HCT116 (cell line): Measurements from ENCODE around the gene ATP13A3. TPM values are rescaled to one million over a fixed set of nuclear protein-coding genes. Genes with fewer than 3 reads are reported as not detected.

Experiments used
- ATAC-seq: fragments of 200-7000 bp; cut with Tn5 transposase; 2 replicates; pipeline ENCODE4 v1.9.1; 2020; ENCODE audit warnings: mild to moderate bottlenecking, moderate library complexity
- BruUV-seq: library from RNA; stranded (reverse); fragments of 400-500 nt; replicated peaks from 2 replicates; lab custom pipeline; 2021; lab: Mats Ljungman, UMichigan
- CTCF ChIA-PET: fragments of 300-600 bp; sonication (Branson Sonifier 250); formaldehyde crosslinking; loops from one replicate; lab custom pipeline; 2021; ENCODE audit warnings: antibody characterized with exemption; lab: Charles Lee
- POLR2A ChIA-PET: fragments of 300-600, 350-600 bp; sonication (Branson Sonifier 250); formaldehyde crosslinking; loops from one replicate; lab custom pipeline; 2021; ENCODE audit warnings: antibody characterized with exemption; lab: Charles Lee
- RAD21 ChIA-PET, 2 experiments: fragments of 300-600 bp; sonication (Branson Sonifier 250); formaldehyde crosslinking; loops; one replicate each; lab custom pipeline; 2023; ENCODE audit warnings: low total read pairs in 2 of 2; ENCODE audit not compliant: uncharacterized antibody in 2 of 2, unreplicated experiment in 2 of 2, low non-redundant PET in 1 of 2; lab: Charles Lee
- DNase-seq: peaks from one replicate; pipeline ENCODE4 v3.0.0-alpha.2; 2010; ENCODE audit warnings: low read depth, low spot score
- H2AFZ ChIP-seq: fragments of 200-600 bp; shearing (Covaris generic), sonication (generic); 2 replicates; pipeline ENCODE4 v1.6.1; 2017; ENCODE audit warnings: low read depth, mixed run types, mixed read lengths, antibody characterized with exemption, low read length; ENCODE audit not compliant: poor library complexity, severe bottlenecking
- H3K27ac ChIP-seq: 2 replicates; pipeline ENCODE4 v1.5.1; 2012; ENCODE audit warnings: low read depth, low read length
- H3K27me3 ChIP-seq: fragments of 200-600 bp; sonication (generic); 2 replicates; pipeline ENCODE4 v1.6.1; 2016; ENCODE audit warnings: mixed run types, low read length, mixed read lengths; ENCODE audit not compliant: insufficient read depth
- H3K36me3 ChIP-seq, 2 experiments: fragments of 200-500 bp in 1 of 2; fragments of 200-600 bp in 1 of 2; sonication (Bioruptor generic) in 1 of 2; sonication (generic) in 1 of 2; 2 replicates each; pipeline versions ENCODE4 v1.5.1 to v1.6.1; 2014 to 2016; ENCODE audit warnings: low read length in 2 of 2, inconsistent platforms in 1 of 2, mixed read lengths in 1 of 2, mixed run types in 1 of 2; ENCODE audit not compliant: insufficient read depth in 2 of 2, control insufficient read depth in 1 of 2
- H3K4me1 ChIP-seq, 2 experiments: fragments of 200-600 bp in 1 of 2; sonication (generic) in 1 of 2; 2 replicates each; pipeline versions ENCODE4 v1.5.1 to v1.6.1; 2012 to 2017; ENCODE audit warnings: low read length in 2 of 2, inconsistent platforms in 1 of 2, mild to moderate bottlenecking in 1 of 2, mixed read lengths in 1 of 2, mixed run types in 1 of 2, moderate library complexity in 1 of 2; ENCODE audit not compliant: insufficient read depth in 2 of 2, control insufficient read depth in 1 of 2
- H3K4me2 ChIP-seq: fragments of 200-600 bp; sonication (generic); 2 replicates; pipeline ENCODE4 v1.6.1; 2017; ENCODE audit warnings: mixed run types, low read length, mixed read lengths
- H3K4me3 ChIP-seq, 2 experiments: fragments of 200-600 bp in 1 of 2; sonication (generic) in 1 of 2; replicated peaks in 1 of 2; 2 replicates each; pipeline ENCODE4 v1.5.1; 2011 to 2016; ENCODE audit warnings: low read length in 2 of 2, control low read depth in 1 of 2, low read depth in 1 of 2, mild to moderate bottlenecking in 1 of 2, mixed read lengths in 1 of 2, mixed run types in 1 of 2
- H3K79me2 ChIP-seq: fragments of 200-600 bp; sonication (generic); 2 replicates; pipeline ENCODE4 v1.6.1; 2017; ENCODE audit warnings: mild to moderate bottlenecking, mixed run types, low read length, moderate library complexity, mixed read lengths; ENCODE audit not compliant: insufficient read depth
- H3K9ac ChIP-seq: fragments of 200-600 bp; sonication (generic); 2 replicates; pipeline ENCODE4 v1.6.1; 2016; ENCODE audit warnings: low read length, mixed read lengths
- H3K9me2 ChIP-seq: fragments of 200-600 bp; sonication (generic), shearing (Covaris generic); 2 replicates; pipeline ENCODE4 v1.6.1; 2017; ENCODE audit warnings: mixed run types, mild to moderate bottlenecking, moderate library complexity; ENCODE audit not compliant: insufficient read depth
- H3K9me3 ChIP-seq, 2 experiments: fragments of 200-500 bp in 1 of 2; fragments of 200-600 bp in 1 of 2; sonication (Bioruptor generic) in 1 of 2; sonication (generic) in 1 of 2; 2 replicates each; pipeline ENCODE4 v1.6.1; 2014 to 2017; ENCODE audit warnings: low read length in 2 of 2, mixed read lengths in 2 of 2, inconsistent platforms in 1 of 2, low read depth in 1 of 2, mild to moderate bottlenecking in 1 of 2, mixed run types in 1 of 2, moderate library complexity in 1 of 2; ENCODE audit not compliant: control insufficient read depth in 1 of 2, insufficient read depth in 1 of 2
- H4K20me1 ChIP-seq: fragments of 200-600 bp; sonication (generic), shearing (Covaris generic); 2 replicates; pipeline ENCODE4 v1.6.1; 2017; ENCODE audit warnings: mixed run types, mild to moderate bottlenecking, moderate library complexity; ENCODE audit not compliant: insufficient read depth
- CEBPB ChIP-seq: IDR thresholded peaks from 2 replicates; pipeline ENCODE4 v1.6.1; 2012; ENCODE audit warnings: low read depth
- ZFX ChIP-seq: fragments of 450-650 bp; IDR thresholded peaks from 2 replicates; pipeline ENCODE4 v1.6.1; 2017
- intact Hi-C: fragments of 100-400 bp; cut with micrococcal nuclease; formaldehyde crosslinking; loops from 2 replicates; pipeline ENCODE4 v1.10.0; 2022
- total RNA-seq: library from RNA; stranded (reverse); gene quantifications from one replicate; pipeline ENCODE4 v1.2.1, GENCODE V29; 2021; ENCODE audit not compliant: unreplicated experiment
- TF ChIP-seq, protein P1 (sequence below): IDR thresholded peaks from 2 replicates; pipeline ENCODE4 v1.6.1; 2012
- TF ChIP-seq, protein P2 (sequence below): IDR thresholded peaks from 2 replicates; pipeline ENCODE4 v1.6.1; 2012; ENCODE audit warnings: low read depth
- TF ChIP-seq, protein P3 (sequence below): IDR thresholded peaks from 2 replicates; pipeline ENCODE4 v1.6.1; 2011; ENCODE audit warnings: mild to moderate bottlenecking, low read length, moderate library complexity; ENCODE audit not compliant: insufficient replicate concordance; ENCODE audit errors: extremely low read depth
- TF ChIP-seq, protein P4 (sequence below): IDR thresholded peaks from 2 replicates; pipeline ENCODE4 v1.6.1; 2012

Gene ATP13A3
- total RNA-seq, 1 experiment from 2014 or later, result 139 TPM

DNA sequence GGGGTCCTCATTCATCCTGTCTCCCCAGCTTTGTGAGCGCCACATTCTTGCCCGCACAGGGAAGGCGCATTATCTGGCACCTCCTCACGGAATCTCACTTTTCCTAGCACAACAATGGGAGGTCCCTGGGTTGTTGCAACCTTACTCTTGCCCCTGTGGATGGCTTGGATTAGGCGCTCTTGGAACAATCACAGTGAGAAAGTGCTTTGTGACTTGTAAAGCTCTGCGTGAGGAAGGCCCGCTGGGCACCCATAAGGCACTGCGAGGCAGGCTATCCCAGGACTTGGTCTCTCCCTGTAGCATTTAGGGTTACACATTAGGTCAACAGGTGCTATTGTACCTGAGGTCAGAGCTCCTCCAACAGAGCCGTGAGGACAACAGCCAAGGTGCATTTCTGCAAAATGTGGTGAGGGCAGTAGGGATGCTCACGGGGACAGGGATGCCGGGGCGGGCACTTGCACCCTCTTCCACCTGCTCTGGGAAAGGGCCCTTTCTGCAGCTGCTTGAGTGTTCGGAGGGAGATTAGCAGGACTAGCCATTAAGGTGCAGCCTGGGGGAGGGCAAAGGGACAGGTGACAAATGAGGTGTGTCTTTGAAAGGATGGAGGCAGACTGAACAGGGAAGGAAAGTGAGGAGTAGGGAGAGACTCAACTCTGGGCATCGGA is 103.4 kb downstream of the ATP13A3 start:
- Histone ChIP-seq H3K27me3 (no peaks in the 10 kb centered on the region), H3K9me3 (no peaks in the 10 kb centered on the region), H3K4me3 (no peak overlapping the region), H3K27ac (no peak overlapping the region), H4K20me1 (no peaks in the 10 kb centered on the region), H3K4me2 (no peak overlapping the region), H2AFZ (no peak overlapping the region), H3K9ac (no peak overlapping the region), H3K4me1 (peaks cover 0 to 6% of the 10 kb centered on the region in 2 experiments; a peak in 1 of 4 replicates), H3K36me3 (no peaks in the 10 kb centered on the region), H3K9me2 (no peaks in the 10 kb centered on the region), H3K79me2 (no peaks in the 10 kb centered on the region)
- ChIA-PET POLR2A (no interaction called here), CTCF (no interaction called here), RAD21 (no interaction called here)
- DNase-seq, result no peak
- no TSS peak for BruUV-seq
- TF ChIP-seq, protein P1, sequence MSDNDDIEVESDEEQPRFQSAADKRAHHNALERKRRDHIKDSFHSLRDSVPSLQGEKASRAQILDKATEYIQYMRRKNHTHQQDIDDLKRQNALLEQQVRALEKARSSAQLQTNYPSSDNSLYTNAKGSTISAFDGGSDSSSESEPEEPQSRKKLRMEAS, result no peak
- no peak for TF ChIP-seq CEBPB
- no peak for TF ChIP-seq ZFX
- TF ChIP-seq, protein P2, sequence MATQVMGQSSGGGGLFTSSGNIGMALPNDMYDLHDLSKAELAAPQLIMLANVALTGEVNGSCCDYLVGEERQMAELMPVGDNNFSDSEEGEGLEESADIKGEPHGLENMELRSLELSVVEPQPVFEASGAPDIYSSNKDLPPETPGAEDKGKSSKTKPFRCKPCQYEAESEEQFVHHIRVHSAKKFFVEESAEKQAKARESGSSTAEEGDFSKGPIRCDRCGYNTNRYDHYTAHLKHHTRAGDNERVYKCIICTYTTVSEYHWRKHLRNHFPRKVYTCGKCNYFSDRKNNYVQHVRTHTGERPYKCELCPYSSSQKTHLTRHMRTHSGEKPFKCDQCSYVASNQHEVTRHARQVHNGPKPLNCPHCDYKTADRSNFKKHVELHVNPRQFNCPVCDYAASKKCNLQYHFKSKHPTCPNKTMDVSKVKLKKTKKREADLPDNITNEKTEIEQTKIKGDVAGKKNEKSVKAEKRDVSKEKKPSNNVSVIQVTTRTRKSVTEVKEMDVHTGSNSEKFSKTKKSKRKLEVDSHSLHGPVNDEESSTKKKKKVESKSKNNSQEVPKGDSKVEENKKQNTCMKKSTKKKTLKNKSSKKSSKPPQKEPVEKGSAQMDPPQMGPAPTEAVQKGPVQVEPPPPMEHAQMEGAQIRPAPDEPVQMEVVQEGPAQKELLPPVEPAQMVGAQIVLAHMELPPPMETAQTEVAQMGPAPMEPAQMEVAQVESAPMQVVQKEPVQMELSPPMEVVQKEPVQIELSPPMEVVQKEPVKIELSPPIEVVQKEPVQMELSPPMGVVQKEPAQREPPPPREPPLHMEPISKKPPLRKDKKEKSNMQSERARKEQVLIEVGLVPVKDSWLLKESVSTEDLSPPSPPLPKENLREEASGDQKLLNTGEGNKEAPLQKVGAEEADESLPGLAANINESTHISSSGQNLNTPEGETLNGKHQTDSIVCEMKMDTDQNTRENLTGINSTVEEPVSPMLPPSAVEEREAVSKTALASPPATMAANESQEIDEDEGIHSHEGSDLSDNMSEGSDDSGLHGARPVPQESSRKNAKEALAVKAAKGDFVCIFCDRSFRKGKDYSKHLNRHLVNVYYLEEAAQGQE, result no peak
- TF ChIP-seq, protein P3, sequence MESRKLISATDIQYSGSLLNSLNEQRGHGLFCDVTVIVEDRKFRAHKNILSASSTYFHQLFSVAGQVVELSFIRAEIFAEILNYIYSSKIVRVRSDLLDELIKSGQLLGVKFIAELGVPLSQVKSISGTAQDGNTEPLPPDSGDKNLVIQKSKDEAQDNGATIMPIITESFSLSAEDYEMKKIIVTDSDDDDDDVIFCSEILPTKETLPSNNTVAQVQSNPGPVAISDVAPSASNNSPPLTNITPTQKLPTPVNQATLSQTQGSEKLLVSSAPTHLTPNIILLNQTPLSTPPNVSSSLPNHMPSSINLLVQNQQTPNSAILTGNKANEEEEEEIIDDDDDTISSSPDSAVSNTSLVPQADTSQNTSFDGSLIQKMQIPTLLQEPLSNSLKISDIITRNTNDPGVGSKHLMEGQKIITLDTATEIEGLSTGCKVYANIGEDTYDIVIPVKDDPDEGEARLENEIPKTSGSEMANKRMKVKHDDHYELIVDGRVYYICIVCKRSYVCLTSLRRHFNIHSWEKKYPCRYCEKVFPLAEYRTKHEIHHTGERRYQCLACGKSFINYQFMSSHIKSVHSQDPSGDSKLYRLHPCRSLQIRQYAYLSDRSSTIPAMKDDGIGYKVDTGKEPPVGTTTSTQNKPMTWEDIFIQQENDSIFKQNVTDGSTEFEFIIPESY, result no peak
- TF ChIP-seq, protein P4, sequence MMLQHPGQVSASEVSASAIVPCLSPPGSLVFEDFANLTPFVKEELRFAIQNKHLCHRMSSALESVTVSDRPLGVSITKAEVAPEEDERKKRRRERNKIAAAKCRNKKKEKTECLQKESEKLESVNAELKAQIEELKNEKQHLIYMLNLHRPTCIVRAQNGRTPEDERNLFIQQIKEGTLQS, result no peak
- intact Hi-C loops, result no loop called here
- no peak for ATAC-seq
